ENCODE data around the gene CX3CL1.

The CX3CL1 gene

DNA sequence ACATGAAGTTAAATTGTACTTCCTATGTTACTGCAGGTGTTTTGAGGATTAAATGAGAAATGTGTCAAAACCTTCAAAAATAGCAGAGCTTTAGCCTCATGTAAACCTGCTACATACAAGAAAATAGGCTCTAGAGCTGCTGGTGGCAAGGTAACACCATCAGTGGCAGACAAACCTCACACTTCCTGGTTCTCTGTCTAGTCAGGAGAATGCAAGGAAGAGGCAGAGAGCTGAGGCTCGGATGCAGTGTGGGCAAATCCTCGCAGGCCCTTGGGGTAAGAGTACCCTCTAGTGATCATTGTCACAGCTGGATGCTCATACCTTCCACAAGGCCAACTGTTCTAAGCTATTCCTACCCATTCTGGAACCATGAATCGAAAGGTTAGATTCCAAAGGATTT, 60.7 kb downstream of the CX3CL1 start:
- DNase-seq: no peak

DNA sequence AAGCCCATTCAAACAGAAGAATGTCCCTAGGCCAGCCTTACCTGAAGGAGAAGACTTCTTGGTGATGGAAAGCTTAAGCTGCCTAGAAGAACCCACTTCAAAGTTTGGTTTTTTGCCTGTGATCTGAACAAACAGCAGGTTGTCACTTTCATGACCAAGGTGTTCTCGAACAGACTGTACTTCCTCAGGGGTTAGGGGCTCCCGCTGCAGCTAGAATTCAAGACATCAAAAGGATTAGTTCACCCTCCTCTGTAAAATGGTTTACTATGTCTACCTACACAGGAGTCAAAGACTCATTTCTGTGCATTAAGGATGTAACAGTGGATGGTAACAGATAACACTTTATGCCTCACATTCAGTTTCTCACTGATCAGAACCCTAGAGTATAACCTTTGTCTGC, 61.7 kb downstream of the CX3CL1 start:
- DNase-seq: no peak
